Activated T-helper 2 cell treated with anti-CD3 and anti-CD28 coated beads, Interferon-gamma antibody, Interleukin-2, Interleukin-4, amounts not matched to agents 10 μg/mL and 5 μg/mL and 100 μg/mL, durations not matched to agents 14 hours and 24 hours and 36 hours (primary cell): Measurements from ENCODE around the gene TLE2. TPM values are rescaled to one million over a fixed set of nuclear protein-coding genes. Genes with fewer than 3 reads are reported as not detected.
A peak's percentile ranks its signal among the peaks of the same experiment; 100 is the strongest.
"Not testable (repeated sequence)": the region's sequence is repeated elsewhere in the genome, so short reads cannot be mapped to it uniquely, and the experiment has no call there.

Experiments
- DNase-seq: peaks from one replicate; pipeline ENCODE4 v3.0.0; 2021; ENCODE audit warnings: low spot score
- H3K27ac Mint-ChIP-seq: one replicate; pipeline ENCODE4 v1.8.0; 2021; ENCODE audit warnings: mixed read lengths
- H3K27me3 Mint-ChIP-seq: one replicate; pipeline ENCODE4 v1.8.0; 2021; ENCODE audit warnings: low read depth, mixed read lengths
- H3K36me3 Mint-ChIP-seq: one replicate; pipeline ENCODE4 v1.8.0; 2021; ENCODE audit warnings: low read depth, mixed read lengths
- H3K4me1 Mint-ChIP-seq: one replicate; pipeline ENCODE4 v1.8.0; 2021; ENCODE audit warnings: low read depth, mixed read lengths
- H3K4me3 Mint-ChIP-seq: one replicate; pipeline ENCODE4 v1.8.0; 2021; ENCODE audit warnings: low read depth, mild to moderate bottlenecking, moderate library complexity, mixed read lengths
- H3K9me3 Mint-ChIP-seq: one replicate; pipeline ENCODE4 v1.8.0; 2021; ENCODE audit warnings: mixed read lengths
- intact Hi-C: fragments of 100-400 bp; cut with micrococcal nuclease; formaldehyde crosslinking; loops from one replicate; pipeline ENCODE4 v1.15.1; 2023
- total RNA-seq: library from RNA; stranded (reverse); gene quantifications from 2 replicates; pipeline ENCODE4 v1.2.3, GENCODE V29; 2022

The TLE2 gene
- total RNA-seq, 1 donor from 2014 or later: 2.2 TPM

DNA sequence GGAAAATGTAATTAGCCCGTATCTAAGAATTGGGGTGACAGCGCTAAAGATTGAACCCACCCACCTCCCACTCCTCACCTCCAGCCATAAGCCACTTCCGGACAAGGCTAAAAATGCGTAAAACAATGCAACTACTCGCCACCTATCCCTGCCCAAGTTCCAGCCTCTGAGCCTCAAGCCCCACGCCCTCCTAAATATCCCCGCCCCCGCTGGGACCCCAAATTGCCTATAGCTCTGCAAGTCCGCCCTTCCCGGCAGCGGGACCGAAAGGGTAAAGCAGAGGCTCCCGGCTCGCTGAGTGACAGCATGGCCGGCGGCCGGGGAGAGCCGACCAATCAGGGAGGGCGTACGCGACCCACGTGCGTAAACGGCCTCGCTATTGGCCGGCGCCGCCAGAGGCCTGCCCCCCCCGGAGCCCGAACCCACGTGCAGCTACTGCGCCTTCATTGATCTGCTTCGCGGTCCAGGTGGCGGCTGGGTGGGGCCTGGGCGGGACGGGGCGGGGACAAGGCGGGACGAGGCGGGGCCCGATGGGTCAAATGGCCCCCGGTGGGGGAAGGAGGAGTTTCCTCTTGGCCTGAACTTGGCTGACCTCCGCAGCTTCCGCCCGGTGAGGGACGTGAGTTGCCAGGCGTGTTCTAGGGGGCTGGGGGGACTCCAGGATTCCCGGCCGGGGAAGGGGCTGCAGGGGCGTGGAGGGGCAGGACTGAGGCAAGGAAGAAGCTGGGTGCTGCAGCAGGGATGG lies 51.9 kb downstream of the TLE2 start, which contains the start of gene TLE6:
Gene TLE6, plus strand, starts transcription at position 564 of the 745 bp plus-strand sequence. CDS start 670 bp downstream, outside the sequence.
- H3K27me3 Mint-ChIP-seq: peaks cover 12% of the 10 kb centered on the region
- H3K4me3 Mint-ChIP-seq: peak within 1 kb of the TSS; percentile 90
- no peaks in the 10 kb centered on the region for H3K9me3 Mint-ChIP-seq
- H3K36me3 Mint-ChIP-seq: no peaks in the 10 kb centered on the region
- peaks cover 18% of the 10 kb centered on the region for H3K4me1 Mint-ChIP-seq
- intact Hi-C loops: loop anchor here (1.0 kb wide), 1 partner anchor 58 kb away; no protein-coding TSS in a partner anchor
- peak; percentile 92 for DNase-seq
- H3K27ac Mint-ChIP-seq: peak within 1 kb of the TSS; percentile 85

DNA sequence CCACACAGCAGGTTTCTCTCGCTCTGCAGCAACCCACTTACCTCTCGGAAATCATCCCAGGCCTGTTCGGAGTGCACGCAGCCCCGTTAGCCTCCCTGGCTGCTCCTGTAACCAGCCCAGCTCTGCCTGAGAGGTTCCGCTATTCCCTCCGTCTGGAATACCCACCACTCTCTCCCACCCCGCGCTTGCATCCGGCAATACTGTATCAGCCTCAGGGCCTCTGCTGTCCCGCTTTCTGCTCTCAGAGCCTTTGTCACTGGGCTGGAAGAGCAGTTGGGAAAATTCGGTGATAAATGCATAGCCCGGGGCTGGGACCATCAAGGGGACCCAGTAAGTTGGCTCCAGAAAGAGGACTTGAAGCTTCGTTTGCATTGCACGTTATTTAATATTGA lies 52.5 kb downstream of the TLE2 start:
- no peak overlapping the region for H3K27ac Mint-ChIP-seq
- peaks cover 18% of the 10 kb centered on the region for H3K4me1 Mint-ChIP-seq
- peaks cover 8% of the 10 kb centered on the region for H3K27me3 Mint-ChIP-seq
- H3K9me3 Mint-ChIP-seq: no peaks in the 10 kb centered on the region
- no peaks in the 10 kb centered on the region for H3K36me3 Mint-ChIP-seq
- no peak for DNase-seq
- H3K4me3 Mint-ChIP-seq: peak overlapping the region; percentile 90
- intact Hi-C loops: no loop called here

DNA sequence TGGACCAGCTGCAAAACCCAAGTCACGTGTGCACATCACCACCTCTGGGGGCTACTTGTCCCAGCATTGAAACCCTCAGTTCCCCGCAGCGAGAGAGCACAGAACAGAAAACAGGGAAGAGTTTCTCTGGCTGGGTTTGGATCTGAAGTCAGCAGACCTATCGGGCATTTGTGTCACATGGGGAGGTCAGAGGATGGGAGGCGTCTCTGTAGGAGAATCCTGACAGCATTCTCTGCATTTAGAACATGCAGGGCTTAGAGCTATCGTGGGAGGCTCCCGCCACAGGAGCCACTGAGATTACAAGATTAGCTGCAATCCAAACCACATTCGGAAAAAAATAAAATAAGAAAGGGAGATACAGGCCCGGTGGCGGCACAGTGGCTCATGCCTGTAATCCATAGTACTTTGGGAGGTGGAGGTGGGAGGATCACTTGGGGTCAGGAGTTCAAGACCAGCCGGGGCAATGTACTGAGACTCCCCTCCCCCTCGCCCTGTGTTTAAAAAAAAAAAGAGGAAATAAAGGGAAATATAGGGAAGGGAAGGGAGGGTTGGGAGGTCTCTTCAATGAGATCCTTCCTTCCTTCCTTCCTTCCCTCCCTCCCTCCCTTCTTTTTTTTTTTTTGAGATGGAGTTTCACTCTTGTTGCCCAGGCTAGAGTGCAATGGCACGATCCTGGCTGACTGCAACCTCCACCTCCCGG lies 54.6 kb downstream of the TLE2 start:
- DNase-seq: no peak
- no peaks in the 10 kb centered on the region for H3K36me3 Mint-ChIP-seq
- peaks cover 18% of the 10 kb centered on the region for H3K4me1 Mint-ChIP-seq
- no peak overlapping the region for H3K27ac Mint-ChIP-seq
- H3K27me3 Mint-ChIP-seq: peaks cover 7% of the 10 kb centered on the region
- intact Hi-C loops: no loop called here
- no peak overlapping the region for H3K4me3 Mint-ChIP-seq
- no peaks in the 10 kb centered on the region for H3K9me3 Mint-ChIP-seq

DNA sequence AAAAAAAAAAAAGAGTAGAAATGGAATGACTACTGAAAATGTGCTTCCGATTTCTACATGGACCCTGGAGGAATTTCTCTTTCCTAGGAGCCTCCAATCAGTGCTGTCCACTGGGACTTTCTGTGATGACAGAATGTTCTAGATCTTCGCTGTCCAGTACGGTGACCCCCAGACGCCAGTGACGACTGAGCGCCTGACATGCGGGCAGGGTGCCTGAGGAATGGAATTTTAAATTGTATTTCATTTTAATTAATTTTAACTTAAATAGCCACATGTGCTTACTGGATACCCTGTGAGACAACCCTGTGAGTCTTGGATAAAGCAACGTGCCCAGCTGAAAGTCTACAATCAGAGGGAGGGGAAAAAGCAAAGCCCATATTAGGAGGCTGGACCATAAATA lies 55.9 kb downstream of the TLE2 start:
- intact Hi-C loops: no loop called here
- Mint-ChIP-seq H3K9me3 (no peaks in the 10 kb centered on the region), H3K27ac (no peak overlapping the region), H3K4me3 (no peak overlapping the region), H3K27me3 (peaks cover 7% of the 10 kb centered on the region), H3K36me3 (no peaks in the 10 kb centered on the region), H3K4me1 (peaks cover 18% of the 10 kb centered on the region)
- DNase-seq: no peak

DNA sequence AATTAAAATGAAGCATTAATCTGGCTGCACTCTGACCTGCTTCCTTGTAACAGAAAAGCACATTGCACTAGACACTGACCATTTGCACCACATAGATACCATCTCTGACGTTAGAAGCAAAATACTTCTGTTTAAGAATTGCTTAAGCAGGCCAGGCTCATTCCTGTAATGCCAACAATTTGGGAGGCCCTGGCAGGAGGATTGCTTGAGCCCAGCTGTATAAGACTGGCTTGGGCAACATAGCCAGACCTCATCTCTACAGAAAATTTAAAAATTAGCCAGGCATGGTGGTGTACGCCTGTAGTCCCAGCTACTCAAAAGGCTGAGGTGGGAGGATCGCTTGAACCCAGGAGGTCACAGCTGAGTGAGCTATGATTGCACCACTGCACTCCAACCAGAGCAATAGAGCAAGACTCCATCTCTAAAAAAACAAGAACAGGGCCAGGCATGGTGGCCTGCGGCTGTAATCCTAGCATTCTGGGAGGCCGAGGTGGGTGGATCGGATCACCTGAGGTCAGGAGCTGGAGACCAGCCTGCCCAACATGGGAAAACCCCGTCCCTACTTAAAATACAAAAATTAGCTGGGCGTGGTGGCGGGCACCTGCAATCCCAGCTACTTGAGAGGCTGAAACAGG lies 58.8 kb downstream of the TLE2 start:
- H3K36me3 Mint-ChIP-seq: no peaks in the 10 kb centered on the region
- peaks cover 7% of the 10 kb centered on the region for H3K27me3 Mint-ChIP-seq
- DNase-seq: no peak
- intact Hi-C loops: no loop called here
- no peak overlapping the region for H3K27ac Mint-ChIP-seq
- no peaks in the 10 kb centered on the region for H3K9me3 Mint-ChIP-seq
- no peak overlapping the region for H3K4me3 Mint-ChIP-seq
- H3K4me1 Mint-ChIP-seq: peaks cover 6% of the 10 kb centered on the region

DNA sequence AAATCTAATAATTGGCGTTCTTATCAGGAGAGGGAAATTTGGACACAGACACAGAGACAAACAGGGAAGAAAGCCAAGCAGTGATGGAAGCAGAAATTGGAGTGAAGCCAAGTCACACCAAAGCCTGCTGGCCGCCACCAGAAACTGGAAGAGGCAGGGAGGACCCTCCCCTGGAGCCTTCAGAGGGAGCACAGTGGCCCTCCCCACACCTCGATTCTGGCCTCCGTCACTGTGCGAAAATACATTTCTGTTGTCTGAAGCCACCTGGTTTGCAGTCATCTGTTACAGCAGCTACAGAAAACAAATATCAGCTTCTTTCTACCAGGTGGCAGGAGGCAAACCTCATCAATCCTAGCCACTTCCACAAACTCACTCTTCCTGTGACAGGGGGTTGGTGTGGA lies 60.0 kb downstream of the TLE2 start:
- Mint-ChIP-seq H3K4me3 (no peak overlapping the region), H3K9me3 (no peaks in the 10 kb centered on the region), H3K4me1 (peaks cover under 1% of the 10 kb centered on the region), H3K36me3 (no peaks in the 10 kb centered on the region), H3K27ac (no peak overlapping the region), H3K27me3 (peaks cover 1% of the 10 kb centered on the region)
- intact Hi-C loops: no loop called here
- no peak for DNase-seq

DNA sequence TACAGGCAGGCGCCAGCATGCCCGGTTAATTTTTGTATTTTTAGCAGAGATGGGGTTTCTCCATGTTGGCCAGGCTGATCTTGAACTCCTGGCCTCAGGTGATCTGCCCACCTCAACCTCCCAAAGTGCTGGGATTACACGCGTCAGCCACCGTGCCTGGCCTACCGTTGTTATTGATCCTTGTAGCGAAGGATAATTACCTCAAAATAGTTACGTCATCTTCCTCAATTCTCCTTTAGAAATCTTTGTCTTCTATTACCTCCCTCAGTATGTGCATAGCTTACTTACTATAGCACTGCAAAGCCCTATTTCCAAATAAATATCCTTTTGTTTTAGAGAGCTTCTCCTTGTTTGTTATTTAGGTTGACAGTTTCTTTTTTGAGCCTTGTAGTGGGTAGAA lies 61.1 kb downstream of the TLE2 start:
- Mint-ChIP-seq H3K27ac (no peak overlapping the region), H3K4me3 (no peak overlapping the region), H3K36me3 (no peaks in the 10 kb centered on the region), H3K27me3 (no peaks in the 10 kb centered on the region), H3K9me3 (no peaks in the 10 kb centered on the region), H3K4me1 (no peaks in the 10 kb centered on the region)
- DNase-seq: no peak
- intact Hi-C loops: no loop called here

DNA sequence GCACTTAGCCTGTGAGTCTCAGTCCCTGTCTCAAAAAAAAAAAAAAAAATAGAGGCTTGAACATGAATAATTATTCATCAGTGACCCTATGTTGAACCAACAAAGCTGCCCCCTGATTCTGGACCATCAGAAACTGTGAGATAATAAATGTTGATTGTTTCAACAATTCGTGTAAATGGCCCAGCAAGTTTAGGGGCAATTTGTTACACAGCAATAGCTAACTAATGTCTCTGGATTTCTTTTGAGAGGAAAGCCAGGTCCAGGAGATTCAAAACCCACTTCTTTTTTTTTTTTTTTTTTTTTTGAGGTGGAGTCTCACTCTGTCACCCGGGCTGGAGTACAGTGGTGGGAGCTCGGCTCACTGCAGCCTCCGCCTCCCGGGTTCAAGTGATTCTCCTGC lies 64.2 kb downstream of the TLE2 start:
- H3K4me1 Mint-ChIP-seq: peaks cover 2% of the 10 kb centered on the region
- no peaks in the 10 kb centered on the region for H3K36me3 Mint-ChIP-seq
- no peak overlapping the region for H3K4me3 Mint-ChIP-seq
- DNase-seq: no peak
- no peaks in the 10 kb centered on the region for H3K9me3 Mint-ChIP-seq
- no peaks in the 10 kb centered on the region for H3K27me3 Mint-ChIP-seq
- intact Hi-C loops: no loop called here
- H3K27ac Mint-ChIP-seq: no peak overlapping the region

DNA sequence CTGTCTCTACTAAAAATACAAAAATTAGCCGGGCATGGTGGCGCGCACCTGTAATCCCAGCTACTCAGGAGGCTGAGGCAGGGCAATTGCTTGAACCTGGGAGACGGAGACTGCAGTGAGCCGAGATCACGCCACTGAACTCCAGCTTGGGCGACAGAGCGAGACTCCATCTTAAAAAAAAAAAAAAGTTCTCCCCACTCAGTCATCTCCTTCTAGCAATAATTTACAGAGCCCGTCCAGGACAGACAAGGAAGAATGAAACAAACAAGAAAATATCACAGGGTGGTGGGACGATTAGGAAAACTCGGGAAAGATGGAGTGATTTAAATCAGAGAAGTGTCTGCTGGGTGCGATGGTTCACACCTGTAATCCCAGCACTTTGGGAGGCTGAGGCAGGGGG lies 65.4 kb downstream of the TLE2 start:
- intact Hi-C loops, DNase-seq, H3K9me3 Mint-ChIP-seq, H3K27me3 Mint-ChIP-seq, H3K4me3 Mint-ChIP-seq, H3K4me1 Mint-ChIP-seq, H3K27ac Mint-ChIP-seq, H3K36me3 Mint-ChIP-seq: not testable (repeated sequence)

DNA sequence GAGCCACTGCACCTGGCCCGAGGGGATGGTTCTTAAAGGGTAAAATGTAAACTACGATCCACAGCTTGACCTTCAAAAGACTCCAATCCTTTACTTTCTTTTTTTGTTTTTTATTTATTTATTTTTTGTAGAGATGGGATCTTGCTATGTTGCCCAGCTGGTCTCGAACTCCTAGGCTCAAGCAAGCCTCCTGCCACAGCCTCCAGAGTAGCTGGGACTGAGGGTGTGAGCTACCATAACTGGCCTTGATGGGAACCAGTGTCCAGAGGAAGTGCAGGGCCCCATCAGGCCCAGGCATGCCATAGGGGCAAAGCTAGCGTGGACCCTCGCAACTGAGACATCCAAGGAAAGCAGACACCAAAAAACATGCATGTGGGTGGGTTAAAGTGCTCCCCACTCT lies 66.0 kb downstream of the TLE2 start:
- DNase-seq: no peak
- Mint-ChIP-seq H3K4me3 (no peak overlapping the region), H3K27me3 (no peaks in the 10 kb centered on the region), H3K9me3 (no peaks in the 10 kb centered on the region), H3K4me1 (peaks cover 2% of the 10 kb centered on the region), H3K36me3 (no peaks in the 10 kb centered on the region), H3K27ac (no peak overlapping the region)
- intact Hi-C loops: no loop called here

DNA sequence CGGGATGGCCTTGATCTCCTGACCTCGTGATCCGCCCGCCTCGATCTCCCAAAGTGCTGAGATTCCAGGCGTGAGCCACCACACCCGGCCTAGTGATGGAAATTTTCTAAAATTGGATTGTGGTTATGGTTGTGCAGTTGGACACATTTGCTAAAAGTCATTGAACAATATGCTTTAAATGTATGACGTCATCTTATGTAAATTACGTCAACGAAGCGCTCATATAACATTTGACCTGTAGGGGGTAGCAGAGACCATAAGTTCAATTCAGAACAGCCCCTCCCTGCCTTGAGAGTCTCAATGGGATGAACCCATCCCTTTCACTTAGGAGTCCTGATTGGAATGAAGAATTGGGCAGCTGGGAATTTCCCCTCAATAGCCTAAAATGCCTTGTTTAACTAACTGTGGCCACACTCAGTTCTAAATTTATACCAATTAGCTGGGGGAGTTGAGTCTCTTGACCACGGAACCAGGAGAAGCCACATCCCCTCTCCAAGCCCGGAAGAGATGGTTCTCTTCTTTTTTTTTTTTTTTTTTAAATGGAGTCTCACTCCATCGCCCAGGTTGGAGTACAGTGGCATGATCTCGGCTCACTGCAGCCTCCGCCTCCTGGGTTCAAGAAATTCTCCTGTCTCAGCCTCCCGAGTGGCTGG lies 66.9 kb downstream of the TLE2 start:
- intact Hi-C loops: loop anchor here (1.0 kb wide), 1 partner anchor 146 kb away; no protein-coding TSS in a partner anchor
- H3K27me3 Mint-ChIP-seq: no peaks in the 10 kb centered on the region
- DNase-seq: peak; percentile 44
- peaks cover 2% of the 10 kb centered on the region for H3K4me1 Mint-ChIP-seq
- H3K36me3 Mint-ChIP-seq: no peaks in the 10 kb centered on the region
- no peaks in the 10 kb centered on the region for H3K9me3 Mint-ChIP-seq
- no peak overlapping the region for H3K27ac Mint-ChIP-seq
- no peak overlapping the region for H3K4me3 Mint-ChIP-seq

DNA sequence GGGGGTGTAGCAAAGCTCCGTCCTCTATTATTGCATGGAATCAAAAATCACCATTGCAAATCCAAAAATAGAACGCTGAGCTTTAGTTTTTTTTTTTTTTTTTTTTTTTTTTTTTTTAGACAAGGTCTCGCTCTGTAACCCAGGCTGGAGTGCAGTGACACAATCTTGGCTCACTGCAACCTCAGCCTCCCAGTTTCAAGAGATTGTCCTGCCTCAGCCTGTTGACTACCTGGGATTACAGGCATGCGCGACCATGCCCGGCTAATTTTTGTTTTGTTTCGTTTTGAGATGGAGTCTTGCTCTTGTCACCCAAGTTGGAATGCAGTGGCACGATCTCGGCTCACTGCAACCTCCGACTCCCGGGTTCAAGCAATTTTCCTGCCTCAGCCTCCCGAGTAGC lies 69.0 kb downstream of the TLE2 start:
- no peak for DNase-seq
- H3K27me3 Mint-ChIP-seq: no peaks in the 10 kb centered on the region
- H3K27ac Mint-ChIP-seq: no peak overlapping the region
- intact Hi-C loops: no loop called here
- H3K4me3 Mint-ChIP-seq: no peak overlapping the region
- no peaks in the 10 kb centered on the region for H3K36me3 Mint-ChIP-seq
- no peaks in the 10 kb centered on the region for H3K9me3 Mint-ChIP-seq
- peaks cover 2% of the 10 kb centered on the region for H3K4me1 Mint-ChIP-seq
